HepG2 (cell line): ENCODE measurements around the gene LRRN4CL. TPM values are rescaled to one million over a fixed set of nuclear protein-coding genes. Genes with fewer than 3 reads are reported as not detected.
A peak's percentile ranks its signal among the peaks of the same experiment; 100 is the strongest.

Experiments
- AHR ChIP-seq: IDR thresholded peaks from 2 replicates; pipeline ENCODE4 v1.6.1; 2018; ENCODE audit warnings: missing genetic modification reagents, missing compliant biosample characterization
- CEBPG ChIP-seq: IDR thresholded peaks from 2 replicates; pipeline ENCODE4 v1.6.1; 2016
- EEA1 ChIP-seq: sonication (generic); formaldehyde crosslinking; IDR thresholded peaks from 2 replicates; pipeline ENCODE4 v1.5.1; 2020; ENCODE audit warnings: mild to moderate bottlenecking, missing genetic modification reagents, borderline replicate concordance
- FOXP4 ChIP-seq: sonication (generic); formaldehyde crosslinking; IDR thresholded peaks from 2 replicates; pipeline ENCODE4 v1.4.0; 2020; ENCODE audit warnings: missing genetic modification reagents
- GTF3A ChIP-seq: sonication (generic); formaldehyde crosslinking; conservative IDR thresholded peaks from 2 replicates; pipeline ENCODE4 v1.4.0; 2020; ENCODE audit warnings: mild to moderate bottlenecking, missing genetic modification reagents
- HCFC1 ChIP-seq: fragments of 150-350 bp; IDR thresholded peaks from 2 replicates; pipeline ENCODE4 v1.6.1; 2014; ENCODE audit warnings: low read depth, low read length
- HDAC6 ChIP-seq: fragments of 200-600 bp; sonication (generic); IDR thresholded peaks from 2 replicates; pipeline ENCODE4 v1.7.0; 2017; ENCODE audit warnings: mild to moderate bottlenecking, antibody characterized with exemption, low read length, low read depth
- MAFK ChIP-seq, 2 experiments: IDR thresholded peaks in 1 of 2; conservative IDR thresholded peaks in 1 of 2; 2 replicates each; pipeline ENCODE4 v1.6.1; 2011; ENCODE audit warnings: improper control_type of control experiment in 2 of 2, low read length in 2 of 2
- MEIS1 ChIP-seq: sonication (generic); formaldehyde crosslinking; IDR thresholded peaks from 2 replicates; pipeline ENCODE4 v1.9.0; 2021; ENCODE audit warnings: mild to moderate bottlenecking, missing genetic modification reagents, moderate library complexity, borderline replicate concordance
- NR3C1 ChIP-seq: sonication (generic); formaldehyde crosslinking; IDR thresholded peaks from 2 replicates; pipeline ENCODE4 v1.4.0; 2020; ENCODE audit warnings: missing genetic modification reagents
- POLR2AphosphoS2 ChIP-seq: IDR thresholded peaks from 2 replicates; pipeline ENCODE4 v1.6.1; 2011; ENCODE audit warnings: low read depth, low read length, improper control_type of control experiment
- RAD21 ChIP-seq: fragments of 450-650 bp; formaldehyde crosslinking; IDR thresholded peaks from 2 replicates; pipeline ENCODE4 v1.5.0; 2020; ENCODE audit warnings: mild to moderate bottlenecking
- SOX6 ChIP-seq, 2 experiments: fragments of 450-650 bp in 1 of 2; sonication (generic) in 1 of 2; formaldehyde crosslinking in 1 of 2; IDR thresholded peaks; 2 replicates each; pipeline versions ENCODE4 v1.4.0 to v1.6.1; 2017 to 2020; ENCODE audit warnings: antibody characterized with exemption in 1 of 2, mild to moderate bottlenecking in 1 of 2, missing genetic modification reagents in 1 of 2
- TCF12 ChIP-seq, 2 experiments: fragments of 450-650 bp in 1 of 2; sonication (generic) in 1 of 2; formaldehyde crosslinking in 1 of 2; IDR thresholded peaks; 2 replicates each; pipeline versions ENCODE4 v1.6.1 to v1.8.0; 2017 to 2022; ENCODE audit warnings: antibody characterized with exemption in 1 of 2, mild to moderate bottlenecking in 1 of 2, missing genetic modification reagents in 1 of 2, moderate library complexity in 1 of 2
- ZBTB7A ChIP-seq: sonication (generic); formaldehyde crosslinking; IDR thresholded peaks from 2 replicates; pipeline ENCODE4 v1.8.0; 2022; ENCODE audit warnings: mild to moderate bottlenecking, missing genetic modification reagents
- ZFP36L1 ChIP-seq: sonication (generic); formaldehyde crosslinking; IDR thresholded peaks from 2 replicates; pipeline ENCODE4 v1.8.0; 2022; ENCODE audit warnings: mild to moderate bottlenecking, missing genetic modification reagents, moderate library complexity
- ZFP36L2 ChIP-seq: sonication (generic); formaldehyde crosslinking; IDR thresholded peaks from 2 replicates; pipeline ENCODE4 v1.4.0; 2020; ENCODE audit warnings: missing genetic modification reagents
- ZNF121 ChIP-seq: sonication (generic); formaldehyde crosslinking; IDR thresholded peaks from 2 replicates; pipeline ENCODE4 v1.5.0; 2020; ENCODE audit warnings: mild to moderate bottlenecking, missing genetic modification reagents
- ZNF253 ChIP-seq: sonication (generic); formaldehyde crosslinking; IDR thresholded peaks from 2 replicates; pipeline ENCODE4 v1.8.0; 2022; ENCODE audit warnings: mild to moderate bottlenecking, missing genetic modification reagents, borderline replicate concordance
- ZNF629 ChIP-seq: sonication (generic); formaldehyde crosslinking; conservative IDR thresholded peaks from 2 replicates; pipeline ENCODE4 v1.5.0; 2020; ENCODE audit warnings: missing genetic modification reagents
- polyA plus RNA-seq, 8 experiments: library from polyadenylated mRNA; depleted of rRNA in 3 of 8; stranded (reverse) in 7 of 8; unstranded in 1 of 8; fragments of >200 nt; fragmentation: Illumina TruSeq in 4 of 8; extraction: Trizol in 4 of 8; gene quantifications; 2 replicates each; pipeline versions ENCODE4 v1.2.1 to v1.2.3, GENCODE V29; 2011 to 2016; ENCODE audit warnings: low read depth in 4 of 8, missing spikeins in 1 of 8, mixed read lengths in 1 of 8; ENCODE audit not compliant: insufficient read depth in 1 of 8
- total RNA-seq, 5 experiments: library from RNA; depleted of rRNA; stranded (reverse); fragments of >200 nt; fragmentation: Illumina TruSeq; extraction: Trizol; gene quantifications; 2 replicates each; pipeline ENCODE4 v1.2.3, GENCODE V29; 2016; ENCODE audit warnings: low read depth in 1 of 5
- TF ChIP-seq, protein P1 (sequence below): sonication (generic); formaldehyde crosslinking; IDR thresholded peaks from 2 replicates; pipeline ENCODE4 v1.8.1; 2023; ENCODE audit warnings: mild to moderate bottlenecking, moderate library complexity, missing genetic modification reagents
- TF ChIP-seq, protein P2 (sequence below): IDR thresholded peaks from 2 replicates; pipeline ENCODE4 v1.6.1; 2016; ENCODE audit warnings: mild to moderate bottlenecking
- TF ChIP-seq, protein P3 (sequence below): sonication (generic); formaldehyde crosslinking; IDR thresholded peaks from 2 replicates; pipeline ENCODE4 v1.9.0; 2021; ENCODE audit warnings: missing genetic modification reagents, mild to moderate bottlenecking, borderline replicate concordance

LRRN4CL gene
- total and polyA plus RNA-seq, 2 of the 13 experiments (the other 11 are each of a cell fraction or from before 2014, with no cell fraction given): 0.11 TPM; not detected in 1

- TF ChIP-seq ZFP36L2 (CRISPR knock-in tag): no peak
- TF ChIP-seq, protein P1, sequence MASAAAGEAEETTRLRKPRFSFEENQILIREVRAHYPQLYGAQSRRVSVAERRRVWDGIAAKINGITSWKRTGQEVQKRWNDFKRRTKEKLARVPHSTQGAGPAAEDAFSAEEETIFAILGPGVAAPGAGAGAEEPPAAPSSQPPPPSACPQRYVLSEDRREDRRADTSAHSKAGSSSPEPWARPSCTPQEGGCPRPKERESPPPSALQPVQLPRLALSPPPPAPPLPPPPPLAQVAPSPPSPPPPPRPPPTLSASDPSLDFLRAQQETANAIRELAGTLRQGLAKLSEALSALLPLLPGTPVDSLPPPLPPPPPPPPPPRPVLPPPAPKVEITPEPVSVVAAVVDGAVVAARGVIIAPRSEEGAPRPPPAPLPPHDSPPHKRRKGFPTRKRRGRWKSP (CRISPR knock-in tag): peak; percentile 80; the same call in 1 of the 2 replicates
- TF ChIP-seq MAFK (conservative IDR thresholded peaks at IDR 0.05 in 1 of 2, IDR thresholded peaks at IDR 0.05 in 1 of 2; ENCODE audit: low read length in 2 of 2): no peak
- TF ChIP-seq, protein P2, sequence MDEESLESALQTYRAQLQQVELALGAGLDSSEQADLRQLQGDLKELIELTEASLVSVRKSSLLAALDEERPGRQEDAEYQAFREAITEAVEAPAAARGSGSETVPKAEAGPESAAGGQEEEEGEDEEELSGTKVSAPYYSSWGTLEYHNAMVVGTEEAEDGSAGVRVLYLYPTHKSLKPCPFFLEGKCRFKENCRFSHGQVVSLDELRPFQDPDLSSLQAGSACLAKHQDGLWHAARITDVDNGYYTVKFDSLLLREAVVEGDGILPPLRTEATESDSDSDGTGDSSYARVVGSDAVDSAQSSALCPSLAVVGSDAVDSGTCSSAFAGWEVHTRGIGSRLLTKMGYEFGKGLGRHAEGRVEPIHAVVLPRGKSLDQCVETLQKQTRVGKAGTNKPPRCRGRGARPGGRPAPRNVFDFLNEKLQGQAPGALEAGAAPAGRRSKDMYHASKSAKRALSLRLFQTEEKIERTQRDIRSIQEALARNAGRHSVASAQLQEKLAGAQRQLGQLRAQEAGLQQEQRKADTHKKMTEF (CRISPR knock-in tag): peak; percentile 75
- no peak for TF ChIP-seq SOX6 (IDR thresholded peaks at IDR 0.05)
- peak; percentile 59; the same call in 1 of the 2 replicates for TF ChIP-seq SOX6 (CRISPR knock-in tag; IDR thresholded peaks at IDR 0.05)
- no peak for TF ChIP-seq HDAC6
- TF ChIP-seq ZNF121 (CRISPR knock-in tag): no peak
- TF ChIP-seq GTF3A (CRISPR knock-in tag): no peak
- TF ChIP-seq, protein P3, sequence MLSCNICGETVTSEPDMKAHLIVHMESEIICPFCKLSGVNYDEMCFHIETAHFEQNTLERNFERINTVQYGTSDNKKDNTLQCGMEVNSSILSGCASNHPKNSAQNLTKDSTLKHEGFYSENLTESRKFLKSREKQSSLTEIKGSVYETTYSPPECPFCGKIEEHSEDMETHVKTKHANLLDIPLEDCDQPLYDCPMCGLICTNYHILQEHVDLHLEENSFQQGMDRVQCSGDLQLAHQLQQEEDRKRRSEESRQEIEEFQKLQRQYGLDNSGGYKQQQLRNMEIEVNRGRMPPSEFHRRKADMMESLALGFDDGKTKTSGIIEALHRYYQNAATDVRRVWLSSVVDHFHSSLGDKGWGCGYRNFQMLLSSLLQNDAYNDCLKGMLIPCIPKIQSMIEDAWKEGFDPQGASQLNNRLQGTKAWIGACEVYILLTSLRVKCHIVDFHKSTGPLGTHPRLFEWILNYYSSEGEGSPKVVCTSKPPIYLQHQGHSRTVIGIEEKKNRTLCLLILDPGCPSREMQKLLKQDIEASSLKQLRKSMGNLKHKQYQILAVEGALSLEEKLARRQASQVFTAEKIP (CRISPR knock-in tag): no peak
- TF ChIP-seq EEA1 (CRISPR knock-in tag): no peak
- no peak for TF ChIP-seq AHR (CRISPR knock-in tag)
- TF ChIP-seq MEIS1 (CRISPR knock-in tag): no peak; the same call in 1 of the 2 replicates
- TF ChIP-seq NR3C1 (CRISPR knock-in tag): no peak
- TF ChIP-seq ZNF253 (CRISPR knock-in tag): 0 out of 2 replicates have a peak, but pooled peaks have one; percentile 45
- no peak for TF ChIP-seq CEBPG (CRISPR knock-in tag)
- no peak; the same call in 1 of the 2 replicates for TF ChIP-seq RAD21
- TF ChIP-seq ZNF629: no peak
- TF ChIP-seq ZFP36L1 (CRISPR knock-in tag): no peak
- peak; percentile 58; the same call in 1 of the 2 replicates for TF ChIP-seq HCFC1
- no peak for TF ChIP-seq TCF12 (IDR thresholded peaks at IDR 0.05)
- 0 out of 2 replicates have a peak, but pooled peaks have one; percentile 7 for TF ChIP-seq TCF12 (CRISPR knock-in tag; IDR thresholded peaks at IDR 0.05)
- TF ChIP-seq ZBTB7A (CRISPR knock-in tag): no peak
- TF ChIP-seq POLR2AphosphoS2: no peak
- TF ChIP-seq FOXP4: 0 out of 2 replicates have a peak, but pooled peaks have one; percentile 19
Measured at GRCh38 chr11:62678770-62679696, 10.3 kb downstream of the LRRN4CL start, which contains the start of gene UBXN1 (continued).
